Renal pelvis (tissue), 12 donors: Measurements from ENCODE around the gene NKX2-1. TPM values are rescaled to one million over a fixed set of nuclear protein-coding genes. Genes with fewer than 3 reads are reported as not detected.
A peak's percentile ranks its signal among the peaks of the same experiment; 100 is the strongest.
"Not testable (repeated sequence)": the region's sequence is repeated elsewhere in the genome, so short reads cannot be mapped to it uniquely, and the experiment has no call there.

ENCODE experiments used
- DNase-seq: peaks from one replicate; pipeline ENCODE4 v3.0.0-alpha.2; 2013
- long read RNA-seq, 16 experiments: transcript quantifications; one replicate each; lab custom pipeline, GENCODE V29; 2026
- polyA plus RNA-seq, 3 donors: library from polyadenylated mRNA; unstranded; fragments of 120-200 nt; gene quantifications; one replicate each; pipeline ENCODE4 v1.2.1, GENCODE V29; 2013; ENCODE audit not compliant: insufficient read length in 3 of 3

The NKX2-1 gene
- not detected for polyA plus RNA-seq
- long read RNA-seq, donor 1: 0 reads
- long read RNA-seq, donor 2: 0 reads
- long read RNA-seq, donor 3: 0 reads
- long read RNA-seq, donor 4: 0 reads
- long read RNA-seq, donor 5: 0 reads
- long read RNA-seq, donor 6: 0 reads
- long read RNA-seq, donor 7: 0 reads
- long read RNA-seq, donor 8: 0 reads
- long read RNA-seq, donor 9: 0 reads
- long read RNA-seq, donor 10: 0 reads
- long read RNA-seq, donor 11: 0 reads
- long read RNA-seq, donor 12: 0 reads
- long read RNA-seq, donor 13: 0 reads
- long read RNA-seq, donor 14: 0 reads
- long read RNA-seq, donor 15: 0 reads
- long read RNA-seq, donor 16: 0 reads

DNA sequence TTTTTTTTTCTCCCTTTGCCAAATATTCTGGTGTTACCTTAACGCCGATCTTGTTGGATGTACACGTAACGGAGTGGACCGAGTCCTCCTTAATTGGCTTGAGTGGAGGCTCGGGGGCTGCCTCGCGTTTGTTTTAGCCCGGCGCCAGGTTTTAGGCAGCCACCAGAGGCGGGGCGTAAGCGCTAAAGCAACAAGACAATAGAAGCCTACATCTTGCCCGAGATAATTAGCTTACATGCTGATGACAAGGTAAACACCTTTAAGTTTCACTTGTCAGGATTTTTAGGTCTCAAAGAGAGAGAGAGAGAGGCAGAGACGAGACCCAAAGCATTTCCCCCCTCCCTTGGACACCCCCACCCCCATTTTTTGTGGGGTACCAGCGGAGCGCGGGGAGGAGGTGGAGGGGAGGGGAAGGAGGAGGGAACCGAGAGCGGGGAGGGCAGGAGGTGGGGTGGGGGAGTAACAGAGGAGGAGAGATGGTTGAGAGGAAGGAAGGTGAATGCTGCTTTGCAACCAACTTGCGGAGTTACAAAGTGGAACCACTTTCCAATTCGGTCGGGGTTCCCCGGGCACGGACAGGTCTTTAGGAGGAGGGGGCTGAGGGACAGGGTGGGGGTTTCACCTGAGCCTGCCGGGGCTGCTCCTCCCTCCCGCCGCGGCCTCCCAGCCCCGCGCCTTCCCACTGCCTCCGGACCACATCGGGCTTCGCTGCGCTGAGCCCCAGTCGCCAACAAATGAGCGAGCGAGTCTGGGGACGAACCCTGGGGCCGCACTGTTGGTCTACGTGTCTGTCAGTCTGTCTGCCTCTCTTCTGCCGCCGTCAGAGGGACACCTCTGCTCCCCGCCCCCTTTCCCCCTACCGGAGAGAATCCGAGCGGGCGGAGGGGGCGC is at the start of gene NKX2-1:
Gene NKX2-1 (minus strand): TSS at position 802 of the 891 bp plus-strand sequence. CDS start 103 bp downstream, at position 699.
- no peak for DNase-seq

DNA sequence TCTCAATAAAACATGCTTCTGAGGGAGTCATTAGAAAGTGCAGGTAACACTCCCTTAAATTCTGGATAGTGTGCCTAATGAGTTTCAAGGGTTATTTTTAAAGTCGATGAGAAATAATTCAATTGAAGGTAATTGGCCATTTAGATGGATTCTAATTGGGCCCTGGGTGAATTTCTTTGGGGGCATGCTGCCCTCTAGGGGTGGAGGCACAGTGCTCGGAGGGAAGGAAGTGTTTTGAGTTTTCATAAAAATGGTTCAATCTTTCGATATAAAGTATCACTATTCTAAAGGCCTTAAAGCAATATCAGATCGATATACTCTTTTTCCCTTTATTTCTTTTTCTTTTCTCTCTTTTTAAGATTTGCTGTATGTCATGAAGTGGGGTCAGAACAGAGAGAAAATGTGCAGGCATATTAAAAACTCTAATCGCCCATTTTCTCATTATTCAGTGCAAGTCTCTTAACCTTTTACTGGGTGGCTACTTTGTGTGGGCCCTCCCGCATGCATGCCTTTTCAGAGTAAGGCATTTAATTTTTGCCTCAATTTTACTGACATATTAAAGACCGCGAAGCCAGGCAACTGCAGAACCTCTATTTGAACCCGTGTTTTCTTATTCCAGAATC is 36.9 kb upstream of the NKX2-1 start:
- no peak for DNase-seq

- no peak for DNase-seq
Measured at GRCh38 chr14:36555998-36556743, 36.1 kb upstream of the NKX2-1 start.

DNA sequence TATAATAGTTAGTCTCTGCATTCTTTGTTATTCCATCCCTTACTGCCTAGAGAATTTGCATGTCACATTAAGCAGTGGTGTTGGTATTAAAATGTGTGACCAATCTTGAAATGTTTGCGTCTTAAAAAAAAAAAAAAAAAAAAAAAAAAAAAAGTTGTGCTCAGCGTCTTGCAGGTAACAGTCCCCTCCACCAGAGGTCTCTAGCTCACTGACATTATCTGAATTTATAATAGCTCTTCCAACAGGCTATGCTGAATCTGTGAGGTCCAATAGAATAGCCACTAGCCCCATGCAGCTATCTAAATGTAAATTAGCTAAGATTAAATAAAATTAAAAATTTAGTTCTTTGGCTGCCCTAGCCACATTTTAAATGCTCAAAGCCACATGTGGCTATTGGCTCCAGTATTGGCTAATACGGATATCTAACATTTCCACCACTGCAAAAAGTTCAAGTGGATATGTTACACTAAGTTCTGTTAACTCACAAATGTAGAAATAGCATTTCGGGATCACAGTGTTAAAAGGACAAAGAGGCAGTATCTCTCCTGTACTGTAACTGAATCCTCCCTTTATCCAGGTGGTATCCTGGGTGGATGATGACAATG is 33.7 kb upstream of the NKX2-1 start:
- DNase-seq: peak; percentile 39

DNA sequence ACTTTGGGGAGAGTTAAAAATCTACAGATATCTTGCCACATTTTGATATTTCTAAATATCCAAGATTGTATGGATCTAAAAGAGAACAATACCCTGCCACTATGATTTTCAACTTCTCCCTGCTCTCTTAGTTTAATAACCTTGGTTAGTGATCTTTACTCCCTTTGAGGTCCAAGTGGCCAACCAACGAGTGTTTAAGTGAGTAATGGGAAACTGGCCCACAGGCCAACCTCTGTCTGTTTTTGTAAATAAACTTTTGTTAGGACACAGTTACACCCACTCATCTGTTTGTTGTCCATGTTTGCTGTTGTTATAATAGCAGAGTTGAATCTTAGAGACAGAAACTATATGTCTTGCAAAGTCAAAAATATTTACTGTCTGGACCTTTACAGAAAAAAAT is 30.9 kb upstream of the NKX2-1 start:
- DNase-seq: no peak

- not testable (repeated sequence) for DNase-seq
Measured at GRCh38 chr14:36544280-36544679, 24.2 kb upstream of the NKX2-1 start.

DNA sequence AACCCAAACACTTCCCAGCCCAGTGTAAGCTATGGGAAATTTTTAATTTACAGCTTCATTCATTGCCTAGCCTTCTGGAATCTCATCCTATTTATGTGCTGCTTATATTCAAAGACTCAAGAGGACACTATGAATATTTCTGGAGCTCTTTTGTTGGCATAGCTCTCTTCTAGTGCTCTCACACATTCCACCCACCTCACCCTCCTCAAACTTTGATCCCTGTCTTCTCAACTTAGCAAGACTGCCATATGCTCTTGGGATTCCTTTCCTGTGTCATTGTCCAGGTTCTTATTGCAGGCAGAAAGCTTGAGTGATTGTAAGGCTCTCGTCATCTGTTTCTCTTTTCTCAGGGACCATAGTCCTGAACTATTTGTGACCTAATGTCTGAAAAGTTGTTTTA is 18.0 kb upstream of the NKX2-1 start:
- no peak for DNase-seq

DNA sequence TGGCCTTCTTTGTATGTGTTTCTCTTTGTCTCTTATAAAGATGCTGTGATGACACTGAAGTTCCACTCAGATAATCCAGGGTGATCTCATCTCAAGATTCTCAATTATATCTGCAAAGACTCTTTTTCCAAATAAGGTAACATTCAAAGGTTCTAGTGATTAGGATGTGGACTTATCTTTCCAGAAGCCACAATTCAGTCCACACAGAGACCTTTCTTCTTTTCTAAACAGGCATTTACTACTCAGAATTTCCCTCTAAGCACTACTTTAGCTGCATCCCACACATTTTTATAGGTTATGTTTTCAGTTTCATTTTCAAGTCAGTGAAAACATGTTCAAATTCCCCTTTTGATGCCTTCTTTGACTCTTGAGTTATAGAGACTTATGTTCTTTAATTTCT is 9.0 kb upstream of the NKX2-1 start:
- no peak for DNase-seq

DNA sequence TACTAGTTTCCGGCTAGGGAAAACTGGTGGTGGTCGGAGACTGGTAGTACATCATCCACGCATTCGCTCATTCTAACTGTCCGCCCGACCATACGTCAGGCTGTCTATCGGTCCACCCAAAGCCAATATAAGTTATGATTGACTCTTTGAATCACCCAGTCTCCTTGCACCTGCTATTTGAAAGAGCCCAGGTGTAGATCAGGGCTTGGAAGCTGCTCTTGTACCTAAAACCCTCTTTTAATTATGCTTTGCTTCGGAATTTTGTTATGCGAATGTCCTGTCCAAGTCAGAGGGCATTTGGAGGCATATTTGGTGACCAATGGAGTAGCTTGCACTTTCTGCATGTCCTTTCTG is 5.7 kb upstream of the NKX2-1 start:
- DNase-seq: no peak

- DNase-seq: peak; percentile 57
Measured at GRCh38 chr14:36524874-36525745, 5.1 kb upstream of the NKX2-1 start.

GRCh38 chr14:36524220-36524837 is 4.3 kb upstream of the NKX2-1 start:
- no peak for DNase-seq

- no peak for DNase-seq
Measured at GRCh38 chr14:36522972-36523715, 3.1 kb upstream of the NKX2-1 start.

DNA sequence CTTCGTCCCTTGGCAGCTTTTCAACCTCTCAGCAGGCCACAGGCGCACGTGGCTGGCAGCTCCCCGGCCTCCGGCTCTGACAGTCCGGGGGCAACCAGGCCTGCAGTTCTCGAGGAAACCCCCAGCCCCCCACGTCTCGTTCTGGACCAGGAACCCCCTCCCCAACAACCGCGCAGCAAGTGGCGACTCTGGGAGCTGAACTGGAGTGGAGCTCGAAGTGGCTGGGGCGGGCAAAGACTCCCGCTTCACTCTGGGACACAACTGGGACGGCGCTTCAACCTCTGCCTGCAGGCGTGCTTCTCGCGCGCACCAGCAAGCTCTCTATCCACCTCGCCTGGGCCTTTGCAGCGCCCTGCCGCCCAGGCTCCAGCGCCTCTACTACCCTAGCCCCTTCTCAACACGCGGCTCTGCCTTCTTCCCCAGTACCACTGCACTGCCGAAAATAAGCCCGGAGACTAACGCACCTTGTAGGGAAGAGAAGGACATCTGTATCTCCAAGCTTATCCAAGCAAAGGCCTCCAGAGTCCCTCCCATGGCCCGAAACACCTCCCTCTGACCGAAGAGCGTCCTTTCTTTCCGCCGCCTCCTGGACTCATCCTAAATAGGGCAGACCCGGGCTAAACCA is 2.4 kb upstream of the NKX2-1 start:
- no peak for DNase-seq

GRCh38 chr14:36521598-36522345 is 1.7 kb upstream of the NKX2-1 start:
- DNase-seq: no peak

DNA sequence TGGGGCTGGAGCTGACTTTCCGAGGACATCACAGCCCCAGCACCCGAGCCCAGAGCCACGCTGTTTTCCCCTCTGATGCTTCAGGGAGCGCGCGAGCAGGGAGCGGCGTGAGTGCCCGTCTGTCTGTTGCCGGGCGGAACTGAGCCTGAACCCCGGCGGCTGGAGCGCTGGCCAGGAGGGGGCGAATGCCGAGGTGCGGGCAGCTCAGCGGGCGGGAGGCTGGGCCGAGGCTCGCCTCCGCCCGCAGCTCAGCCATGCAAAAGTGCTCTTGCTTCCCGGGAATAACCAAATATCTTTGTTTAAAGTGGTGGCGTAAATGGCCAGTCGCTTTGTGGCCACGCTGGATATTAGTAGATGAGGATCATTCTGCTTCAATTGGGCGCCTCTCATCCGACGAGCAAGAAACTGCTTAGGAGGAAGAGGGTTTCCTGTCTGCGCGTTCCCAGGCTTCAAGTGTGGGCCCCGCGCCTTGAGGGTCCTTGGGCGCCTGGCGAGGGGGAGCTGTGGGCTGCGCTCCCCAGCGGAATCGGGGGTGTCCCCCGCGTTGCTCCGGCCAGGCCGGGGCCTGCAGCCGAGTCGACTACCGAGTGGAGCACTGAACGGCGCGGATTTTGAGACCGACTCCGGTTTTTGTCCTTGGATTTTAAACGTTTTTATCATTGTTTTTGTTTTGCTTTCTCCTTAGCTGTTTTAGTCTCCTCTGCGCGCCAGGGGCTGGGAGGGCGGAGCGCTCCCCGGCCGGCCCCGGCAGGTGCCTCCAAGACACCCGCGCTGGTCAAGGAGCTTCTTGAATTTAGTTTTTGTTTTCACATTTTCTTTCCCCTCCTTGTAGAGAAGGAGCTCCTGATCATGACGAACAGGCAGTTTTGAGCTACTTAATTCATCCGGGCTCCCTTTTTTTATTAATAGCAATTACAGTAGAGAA is 831 bp upstream of the NKX2-1 start:
- DNase-seq: no peak

GRCh38 chr14:36518586-36519430 is 1.2 kb downstream of the NKX2-1 start:
- DNase-seq: no peak
